ENCODE measurements around the gene BLOC1S4. TPM values are rescaled to one million over a fixed set of nuclear protein-coding genes. Genes with fewer than 3 reads are reported as not detected.

BLOC1S4 gene
- total and polyA plus RNA-seq, 2 experiments from 2014 or later: 23.9 to 35.2 TPM

DNA sequence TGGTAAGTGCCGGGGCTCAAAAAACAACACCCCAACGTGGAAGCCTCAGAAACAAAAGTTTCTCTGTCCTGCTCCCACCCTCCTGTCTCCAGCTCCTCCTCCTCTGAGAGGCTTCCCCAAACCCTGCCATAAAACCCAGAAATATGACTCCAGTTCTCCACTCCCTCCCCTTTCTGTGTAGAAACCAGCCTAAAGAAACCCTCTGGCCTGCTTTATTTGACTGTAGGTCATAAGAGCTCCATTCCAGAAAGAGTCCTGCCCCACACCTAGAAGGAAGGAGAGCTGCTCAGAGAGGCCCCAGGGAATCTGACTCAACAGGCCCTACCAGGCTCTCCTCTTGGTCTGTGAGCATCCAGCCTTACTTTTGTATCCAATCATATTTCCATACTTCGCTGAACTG lies 23.2 kb upstream of the BLOC1S4 start:
- Histone ChIP-seq H4K20me1 (replicated peaks; ENCODE audit: insufficient read depth) (no peaks in the 10 kb centered on the region; the same call in 1 of the 2 replicates), H2AFZ (no peak overlapping the region), H3K27ac (ENCODE audit: low read depth) (no peak overlapping the region), H3K27me3 (ENCODE audit: insufficient read depth) (no peaks in the 10 kb centered on the region), H3K36me3 (ENCODE audit: insufficient read depth) (no peaks in the 10 kb centered on the region), H3K4me2 (no peak overlapping the region), H3F3A (replicated peaks; ENCODE audit: low read depth) (no peaks in the 10 kb centered on the region), H3K4me3 (no peak overlapping the region), H3K79me2 (replicated peaks; ENCODE audit: insufficient read depth) (no peaks in the 10 kb centered on the region), H3K9me2 (ENCODE audit: insufficient read depth) (no peaks in the 10 kb centered on the region), H3K4me1 (ENCODE audit: insufficient read depth) (peaks cover 3% of the 10 kb centered on the region; the same call in 1 of the 2 replicates)
- ATAC-seq (no peak), DNase-seq (ENCODE audit: low spot score) (no peak)
- Mint-ChIP-seq H3K4me3 (no peak overlapping the region), H3K27ac (no peak overlapping the region), H3K9me3 (peaks cover 8% of the 10 kb centered on the region), H3K4me1 (peaks cover 31% of the 10 kb centered on the region), H3K36me3 (ENCODE audit: low read depth) (peaks cover 5% of the 10 kb centered on the region), H3K27me3 (ENCODE audit: insufficient read depth, low read depth, poor library complexity) (peaks cover 14% of the 10 kb centered on the region)
- TF ChIP-seq, protein P1, sequence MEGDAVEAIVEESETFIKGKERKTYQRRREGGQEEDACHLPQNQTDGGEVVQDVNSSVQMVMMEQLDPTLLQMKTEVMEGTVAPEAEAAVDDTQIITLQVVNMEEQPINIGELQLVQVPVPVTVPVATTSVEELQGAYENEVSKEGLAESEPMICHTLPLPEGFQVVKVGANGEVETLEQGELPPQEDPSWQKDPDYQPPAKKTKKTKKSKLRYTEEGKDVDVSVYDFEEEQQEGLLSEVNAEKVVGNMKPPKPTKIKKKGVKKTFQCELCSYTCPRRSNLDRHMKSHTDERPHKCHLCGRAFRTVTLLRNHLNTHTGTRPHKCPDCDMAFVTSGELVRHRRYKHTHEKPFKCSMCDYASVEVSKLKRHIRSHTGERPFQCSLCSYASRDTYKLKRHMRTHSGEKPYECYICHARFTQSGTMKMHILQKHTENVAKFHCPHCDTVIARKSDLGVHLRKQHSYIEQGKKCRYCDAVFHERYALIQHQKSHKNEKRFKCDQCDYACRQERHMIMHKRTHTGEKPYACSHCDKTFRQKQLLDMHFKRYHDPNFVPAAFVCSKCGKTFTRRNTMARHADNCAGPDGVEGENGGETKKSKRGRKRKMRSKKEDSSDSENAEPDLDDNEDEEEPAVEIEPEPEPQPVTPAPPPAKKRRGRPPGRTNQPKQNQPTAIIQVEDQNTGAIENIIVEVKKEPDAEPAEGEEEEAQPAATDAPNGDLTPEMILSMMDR (conservative IDR thresholded peaks at IDR 0.05; ENCODE audit: low read depth in 2 of 2): no peak
- TF ChIP-seq ZNF114 (CRISPR knock-in tag; IDR thresholded peaks at IDR 0.05): no peak
- TF ChIP-seq ZNF331 (CRISPR knock-in tag; IDR thresholded peaks at IDR 0.05; ENCODE audit: low read depth): no peak
- TF ChIP-seq JUNB (IDR thresholded peaks at IDR 0.05; ENCODE audit: unreplicated experiment): no peak
- TF ChIP-seq CREB1 (CRISPR knock-in tag; IDR thresholded peaks at IDR 0.05; ENCODE audit: low read depth): no peak
- TF ChIP-seq EZH2phosphoT487 (IDR thresholded peaks at IDR 0.05; ENCODE audit: unreplicated experiment): no peak
- no peak for TF ChIP-seq EZH2 (IDR thresholded peaks at IDR 0.05; ENCODE audit: low read depth, unreplicated experiment)
- TF ChIP-seq NANOG (IDR thresholded peaks at IDR 0.05; ENCODE audit: borderline replicate concordance): no peak

DNA sequence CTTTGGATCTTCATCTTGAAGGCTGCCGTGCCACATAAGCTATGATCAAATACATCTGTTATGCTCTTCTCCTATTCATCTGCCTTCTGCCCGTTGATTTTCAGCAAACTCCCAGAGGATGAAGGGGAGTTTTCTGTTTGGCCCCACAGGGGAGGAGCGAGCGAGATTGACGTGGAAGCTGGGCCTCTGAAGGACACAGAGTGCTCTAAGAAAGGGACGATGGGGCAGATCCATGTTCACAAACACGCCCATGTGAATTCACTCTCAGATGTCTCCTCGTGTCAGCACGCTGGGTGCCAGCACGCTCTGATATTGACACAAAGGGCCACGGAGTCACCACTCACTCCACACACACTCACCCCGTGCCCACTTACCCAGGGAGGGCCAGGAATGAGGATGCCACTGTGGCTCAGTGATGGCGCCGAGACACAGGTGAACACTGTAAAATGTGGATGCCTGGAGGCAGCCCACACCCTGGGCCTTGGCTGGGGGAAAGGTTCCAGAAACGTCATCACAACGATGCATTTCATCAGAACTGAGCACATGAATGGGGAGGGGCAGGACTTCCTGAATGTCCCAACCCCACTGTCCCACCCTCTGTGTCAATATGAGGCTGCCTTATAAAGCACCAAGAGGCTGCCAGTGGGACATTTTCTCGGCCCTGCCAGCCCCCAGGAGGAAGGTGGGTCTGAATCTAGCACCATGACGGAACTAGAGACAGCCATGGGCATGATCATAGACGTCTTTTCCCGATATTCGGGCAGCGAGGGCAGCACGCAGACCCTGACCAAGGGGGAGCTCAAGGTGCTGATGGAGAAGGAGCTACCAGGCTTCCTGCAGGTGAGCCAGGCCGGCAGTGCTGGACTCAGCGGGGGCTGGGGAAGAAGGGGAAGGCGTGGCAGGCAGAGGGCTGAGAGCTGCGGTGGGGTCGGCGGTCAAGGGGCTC lies 22.5 kb upstream of the BLOC1S4 start, which contains the start of gene S100P:
S100P (plus strand) TSS at position 648 of the 946 bp plus-strand sequence; CDS start at position 703, 55 bp downstream.
- Histone ChIP-seq H2AFZ (no peak within 1 kb of the TSS), H3K9me2 (ENCODE audit: insufficient read depth) (no peaks in the 10 kb centered on the region), H4K20me1 (replicated peaks; ENCODE audit: insufficient read depth) (no peaks in the 10 kb centered on the region; the same call in 1 of the 2 replicates), H3K27ac (ENCODE audit: low read depth) (no peak within 1 kb of the TSS), H3K27me3 (ENCODE audit: insufficient read depth) (no peaks in the 10 kb centered on the region), H3K36me3 (ENCODE audit: insufficient read depth) (no peaks in the 10 kb centered on the region), H3K4me1 (ENCODE audit: insufficient read depth) (peaks cover 3% of the 10 kb centered on the region; the same call in 1 of the 2 replicates), H3F3A (replicated peaks; ENCODE audit: low read depth) (no peaks in the 10 kb centered on the region), H3K4me3 (no peak within 1 kb of the TSS), H3K4me2 (no peak within 1 kb of the TSS), H3K79me2 (replicated peaks; ENCODE audit: insufficient read depth) (no peaks in the 10 kb centered on the region)
- Mint-ChIP-seq H3K9me3 (peaks cover under 1% of the 10 kb centered on the region; the same call in 1 of the 3 replicates), H3K4me1 (peaks cover 29% of the 10 kb centered on the region), H3K27ac (no peak within 1 kb of the TSS; the same call in 1 of the 2 replicates), H3K36me3 (ENCODE audit: low read depth) (no peaks in the 10 kb centered on the region), H3K27me3 (ENCODE audit: insufficient read depth, low read depth, poor library complexity) (peaks cover 8% of the 10 kb centered on the region), H3K4me3 (no peak within 1 kb of the TSS)
- ATAC-seq: no peak
- DNase-seq (ENCODE audit: low spot score): no peak
- no peak for TF ChIP-seq STAT1 (IDR thresholded peaks at IDR 0.05; ENCODE audit: unreplicated experiment)
- TF ChIP-seq EZH2 (IDR thresholded peaks at IDR 0.05; ENCODE audit: low read depth, unreplicated experiment): no peak
- TF ChIP-seq ZNF114 (CRISPR knock-in tag; IDR thresholded peaks at IDR 0.05): no peak
- no peak for TF ChIP-seq JUNB (IDR thresholded peaks at IDR 0.05; ENCODE audit: unreplicated experiment)
- TF ChIP-seq ZNF331 (CRISPR knock-in tag; IDR thresholded peaks at IDR 0.05; ENCODE audit: low read depth): no peak
- no peak for TF ChIP-seq NANOG (IDR thresholded peaks at IDR 0.05; ENCODE audit: borderline replicate concordance)
- TF ChIP-seq EZH2phosphoT487 (IDR thresholded peaks at IDR 0.05; ENCODE audit: unreplicated experiment): no peak
- TF ChIP-seq, protein P2, sequence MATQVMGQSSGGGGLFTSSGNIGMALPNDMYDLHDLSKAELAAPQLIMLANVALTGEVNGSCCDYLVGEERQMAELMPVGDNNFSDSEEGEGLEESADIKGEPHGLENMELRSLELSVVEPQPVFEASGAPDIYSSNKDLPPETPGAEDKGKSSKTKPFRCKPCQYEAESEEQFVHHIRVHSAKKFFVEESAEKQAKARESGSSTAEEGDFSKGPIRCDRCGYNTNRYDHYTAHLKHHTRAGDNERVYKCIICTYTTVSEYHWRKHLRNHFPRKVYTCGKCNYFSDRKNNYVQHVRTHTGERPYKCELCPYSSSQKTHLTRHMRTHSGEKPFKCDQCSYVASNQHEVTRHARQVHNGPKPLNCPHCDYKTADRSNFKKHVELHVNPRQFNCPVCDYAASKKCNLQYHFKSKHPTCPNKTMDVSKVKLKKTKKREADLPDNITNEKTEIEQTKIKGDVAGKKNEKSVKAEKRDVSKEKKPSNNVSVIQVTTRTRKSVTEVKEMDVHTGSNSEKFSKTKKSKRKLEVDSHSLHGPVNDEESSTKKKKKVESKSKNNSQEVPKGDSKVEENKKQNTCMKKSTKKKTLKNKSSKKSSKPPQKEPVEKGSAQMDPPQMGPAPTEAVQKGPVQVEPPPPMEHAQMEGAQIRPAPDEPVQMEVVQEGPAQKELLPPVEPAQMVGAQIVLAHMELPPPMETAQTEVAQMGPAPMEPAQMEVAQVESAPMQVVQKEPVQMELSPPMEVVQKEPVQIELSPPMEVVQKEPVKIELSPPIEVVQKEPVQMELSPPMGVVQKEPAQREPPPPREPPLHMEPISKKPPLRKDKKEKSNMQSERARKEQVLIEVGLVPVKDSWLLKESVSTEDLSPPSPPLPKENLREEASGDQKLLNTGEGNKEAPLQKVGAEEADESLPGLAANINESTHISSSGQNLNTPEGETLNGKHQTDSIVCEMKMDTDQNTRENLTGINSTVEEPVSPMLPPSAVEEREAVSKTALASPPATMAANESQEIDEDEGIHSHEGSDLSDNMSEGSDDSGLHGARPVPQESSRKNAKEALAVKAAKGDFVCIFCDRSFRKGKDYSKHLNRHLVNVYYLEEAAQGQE (IDR thresholded peaks at IDR 0.05; ENCODE audit: unreplicated experiment): no peak
- TF ChIP-seq, protein P1 (conservative IDR thresholded peaks at IDR 0.05; ENCODE audit: low read depth in 2 of 2): no peak
- TF ChIP-seq CREB1 (CRISPR knock-in tag; IDR thresholded peaks at IDR 0.05; ENCODE audit: low read depth): no peak

All from GM23338 (cell line).